RPMI8226 (cell line): ENCODE measurements around the gene AUTS2.
"Not testable (repeated sequence)": the region's sequence is repeated elsewhere in the genome, so short reads cannot be mapped to it uniquely, and the experiment has no call there.

Experiments
- DNase-seq: peaks from one replicate; pipeline ENCODE4 v3.0.0-alpha.2; 2015

Gene AUTS2

DNA sequence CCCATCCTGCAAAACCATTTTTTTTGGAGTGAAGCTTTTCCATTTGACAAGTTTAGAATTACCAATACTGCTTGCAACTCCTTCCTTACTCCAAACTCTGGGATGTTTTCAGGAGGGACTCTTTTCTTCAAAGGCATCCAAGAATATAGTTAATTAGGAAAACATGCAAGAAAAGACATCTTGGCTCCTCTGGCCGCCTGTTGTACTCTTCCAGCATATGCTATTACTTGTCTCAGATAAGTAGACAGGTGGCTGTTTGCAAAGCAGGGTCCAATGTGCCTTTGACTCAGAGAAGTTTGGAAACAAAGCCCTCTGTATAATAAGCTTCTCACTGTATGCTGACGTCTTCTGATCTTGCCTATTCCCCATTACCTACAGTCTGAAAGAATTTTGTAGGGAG is 746.5 kb downstream of the AUTS2 start:
- DNase-seq: no peak

DNA sequence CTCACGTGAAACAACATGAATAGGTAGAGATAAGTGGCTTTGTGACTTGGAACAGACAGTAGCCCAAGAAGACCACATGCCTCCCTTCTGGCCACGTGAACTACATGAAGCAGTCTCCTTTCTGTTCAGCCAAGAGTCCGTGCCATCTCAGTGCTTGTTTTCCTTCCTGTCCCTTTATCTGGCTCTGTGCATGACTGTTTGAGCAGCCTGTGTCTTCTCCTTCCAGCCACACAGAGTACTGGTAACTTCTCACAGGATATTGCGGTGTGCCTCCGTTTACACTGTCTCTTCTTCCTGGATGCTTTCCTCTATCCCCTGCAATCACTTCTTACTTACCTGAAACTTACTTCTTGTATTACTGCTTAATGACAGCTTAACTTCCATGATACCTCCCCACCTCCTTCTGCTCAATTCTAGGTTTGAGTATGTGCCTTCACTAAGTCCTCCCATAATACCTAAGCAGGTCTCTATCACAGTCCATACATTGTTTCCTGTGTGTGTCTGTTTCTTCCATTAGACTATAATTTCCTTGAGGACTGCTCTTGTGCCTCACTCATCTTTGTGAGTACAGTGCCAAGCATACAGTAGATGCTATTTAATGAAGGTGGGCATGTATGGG is 748.7 kb downstream of the AUTS2 start:
- no peak for DNase-seq

DNA sequence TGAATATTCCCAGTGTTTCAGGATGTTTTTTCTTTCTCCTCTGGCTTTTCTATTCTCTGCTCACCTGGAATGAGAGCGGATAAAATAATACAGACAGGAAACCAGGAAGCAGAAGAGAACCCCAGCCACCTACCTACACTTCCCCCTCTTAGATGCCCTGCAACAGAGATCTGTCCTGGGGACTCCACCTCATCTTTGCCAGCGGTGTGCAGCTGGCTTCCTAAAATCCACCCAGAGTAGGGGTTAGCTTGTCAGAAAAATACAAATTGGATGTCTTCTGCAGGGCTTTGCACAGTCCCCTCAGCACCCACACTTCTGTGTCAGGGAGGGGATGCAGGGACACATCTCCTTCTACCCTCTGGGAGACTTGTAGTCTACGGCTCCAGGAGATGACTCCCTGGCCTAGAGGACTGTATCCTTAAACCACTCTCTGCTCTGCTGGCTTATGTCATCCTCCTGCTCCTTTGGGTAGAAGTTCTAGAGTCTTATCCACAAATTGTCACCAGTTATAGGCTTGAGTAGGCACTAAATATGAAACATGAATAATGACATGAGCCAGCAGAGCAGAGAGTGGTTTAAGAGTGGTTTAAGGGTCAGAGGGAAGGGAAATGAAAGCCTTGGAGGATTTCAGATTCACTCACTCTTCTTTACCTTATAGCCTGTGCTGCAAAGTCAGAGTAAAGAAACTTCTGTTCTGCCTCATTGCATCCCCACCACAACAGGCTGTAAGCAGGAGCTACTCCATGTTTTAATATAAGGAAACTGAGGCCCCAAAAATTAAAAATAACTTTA is 749.4 kb downstream of the AUTS2 start:
- no peak for DNase-seq

DNA sequence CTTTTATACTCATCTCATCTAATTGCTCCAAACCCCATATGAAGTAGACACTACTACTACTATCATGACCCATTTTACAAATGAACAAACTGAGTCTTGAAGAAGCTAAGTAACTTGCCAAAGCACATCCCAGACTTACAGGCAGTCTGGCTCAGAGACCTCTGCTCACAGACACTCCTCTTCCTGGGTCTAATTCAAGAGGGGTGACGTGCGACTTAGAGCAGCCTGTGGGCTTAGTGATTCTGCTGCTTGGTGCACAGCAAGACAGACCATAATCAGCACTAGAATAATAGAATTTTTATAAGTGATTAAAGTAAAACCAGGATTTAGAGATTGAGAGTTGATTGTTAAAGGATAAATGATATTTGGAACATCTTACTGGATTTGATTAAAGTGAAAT is 750.8 kb downstream of the AUTS2 start:
- no peak for DNase-seq

DNA sequence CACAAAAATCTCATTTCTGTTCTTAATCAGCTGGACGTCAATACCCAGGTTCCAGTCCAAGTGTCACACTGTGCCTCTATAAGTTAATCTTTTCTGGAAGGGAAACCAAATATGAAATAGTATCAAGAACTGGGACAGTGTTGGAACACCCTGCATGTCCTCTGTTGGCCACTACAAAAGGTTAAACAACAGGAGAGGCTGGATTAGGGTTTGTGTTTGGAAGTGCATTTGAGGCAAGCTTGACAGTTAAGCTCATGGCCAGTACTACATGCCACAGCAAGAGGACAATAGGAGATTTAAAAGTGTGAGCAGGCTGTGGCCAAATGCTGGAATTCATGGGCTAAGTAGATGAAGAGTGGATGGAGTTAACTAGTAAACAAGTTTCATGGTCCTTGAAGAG is 751.5 kb downstream of the AUTS2 start:
- DNase-seq: no peak

DNA sequence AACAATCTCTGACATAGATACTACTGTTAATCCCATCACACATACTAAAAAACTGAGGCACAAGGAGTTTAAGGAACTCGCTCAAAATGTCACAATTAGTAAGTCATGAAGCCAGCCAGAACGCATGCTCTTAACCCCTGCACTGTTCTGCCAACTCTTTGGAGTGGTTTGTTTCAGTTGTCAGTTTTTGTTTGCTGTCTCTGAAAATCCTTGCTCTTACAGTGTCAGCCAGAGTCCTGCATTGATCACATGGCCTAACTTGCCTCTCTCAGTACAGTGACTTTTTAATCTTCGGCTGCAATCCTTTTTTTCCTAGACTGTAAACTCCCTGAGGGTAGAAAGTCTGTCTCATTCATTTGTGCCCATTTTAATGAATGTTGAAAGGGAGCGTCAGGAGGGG is 753.8 kb downstream of the AUTS2 start:
- DNase-seq: no peak

DNA sequence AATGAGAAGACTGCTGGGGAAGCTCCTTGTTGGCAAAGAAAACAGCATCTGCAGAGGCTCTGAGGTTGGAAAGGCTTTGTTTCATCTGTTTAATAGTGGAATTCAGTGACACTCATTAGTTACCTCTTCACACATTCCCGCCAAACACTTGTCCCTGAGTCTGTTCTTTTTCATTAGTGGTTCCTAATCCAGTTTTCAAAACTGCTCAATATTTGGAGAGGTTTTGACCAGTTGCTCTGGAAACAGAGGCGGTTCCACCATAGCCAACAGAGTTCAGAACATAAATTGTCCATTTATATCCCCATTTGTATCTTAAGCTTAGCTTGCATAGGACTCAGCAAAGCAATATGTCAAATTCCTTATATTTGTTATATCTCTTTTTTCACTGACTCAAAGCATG is 754.6 kb downstream of the AUTS2 start:
- no peak for DNase-seq

DNA sequence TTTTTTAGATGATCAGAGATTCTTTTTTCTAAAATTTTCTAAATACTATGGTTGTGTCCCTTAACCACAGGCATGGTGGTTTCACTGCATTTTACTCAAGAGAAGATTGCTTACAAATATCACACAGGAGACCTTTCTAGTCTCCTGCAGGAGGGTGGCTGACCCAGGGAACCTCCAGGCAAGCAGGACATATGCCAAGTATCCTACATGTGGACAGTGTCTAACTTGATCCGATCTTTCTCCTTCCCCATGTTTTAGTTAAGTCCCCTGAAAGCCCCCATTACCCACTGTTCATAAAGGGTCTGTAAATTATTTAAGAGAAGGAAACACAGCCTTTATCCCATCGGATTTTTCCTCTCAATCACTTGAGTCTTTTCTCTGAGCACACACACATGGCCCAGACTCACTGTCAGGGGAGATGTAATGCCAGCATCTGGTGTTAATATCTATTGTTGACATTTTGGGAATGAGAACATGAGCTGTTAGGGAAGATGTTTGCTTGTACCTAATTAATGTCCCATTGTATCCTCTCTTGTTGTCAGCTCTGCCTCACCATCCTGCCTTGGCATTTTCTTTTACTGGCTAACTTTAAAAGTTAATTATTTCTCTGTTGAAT is 755.2 kb downstream of the AUTS2 start:
- no peak for DNase-seq

DNA sequence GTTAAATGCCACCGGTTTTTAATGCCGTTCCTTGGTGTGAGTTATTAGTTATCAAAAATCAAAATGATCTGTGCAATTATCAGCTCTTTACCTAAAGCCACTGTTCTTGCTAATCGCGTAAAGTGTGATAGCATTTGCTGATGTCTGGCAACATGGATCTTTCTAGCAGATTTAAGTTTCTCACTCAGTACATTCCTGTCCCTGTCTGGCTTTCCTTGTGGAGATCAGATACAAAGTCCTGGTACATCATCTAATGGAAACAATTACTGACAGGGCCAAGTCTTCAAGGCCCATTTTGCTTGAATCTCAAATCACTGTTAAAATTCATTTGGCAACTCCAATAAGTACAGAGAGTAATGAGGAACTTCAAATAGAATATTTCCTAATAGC is 755.7 kb downstream of the AUTS2 start:
- DNase-seq: no peak

DNA sequence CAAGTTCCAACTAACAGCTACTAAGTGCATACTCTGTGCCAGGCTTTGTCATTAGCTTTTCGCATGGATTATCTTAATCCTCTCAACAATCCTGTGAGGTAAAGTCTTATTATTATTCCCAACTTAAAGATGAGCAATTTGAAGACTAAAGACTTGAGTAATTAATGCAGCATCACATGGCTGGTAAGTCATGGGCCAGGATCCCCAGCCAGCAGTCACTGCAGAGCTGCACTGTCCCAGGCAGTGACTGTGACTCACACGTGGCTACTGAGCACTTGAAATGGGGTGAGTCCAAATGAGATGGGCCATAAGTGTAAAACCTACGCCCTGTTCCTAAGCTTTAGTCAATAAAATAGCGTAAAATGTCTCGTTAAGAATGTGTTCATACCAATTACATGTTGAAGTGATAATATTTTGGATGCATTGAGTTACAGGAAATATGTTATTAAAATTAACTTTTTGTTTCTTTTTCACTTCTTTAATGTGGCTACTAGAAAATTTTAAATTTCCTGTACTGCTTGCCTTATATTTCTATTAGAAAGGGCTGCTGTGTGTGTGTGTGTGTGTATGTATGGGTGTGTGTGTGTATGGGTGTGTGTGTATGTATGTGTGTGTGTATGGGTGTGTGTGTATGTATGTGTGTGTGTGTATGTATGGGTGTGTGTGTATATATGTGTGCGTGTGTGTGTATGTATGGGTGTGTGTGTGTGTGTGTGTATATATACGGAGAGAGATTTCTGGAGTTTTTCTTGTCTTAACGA is 756.3 kb downstream of the AUTS2 start:
- DNase-seq: no peak

DNA sequence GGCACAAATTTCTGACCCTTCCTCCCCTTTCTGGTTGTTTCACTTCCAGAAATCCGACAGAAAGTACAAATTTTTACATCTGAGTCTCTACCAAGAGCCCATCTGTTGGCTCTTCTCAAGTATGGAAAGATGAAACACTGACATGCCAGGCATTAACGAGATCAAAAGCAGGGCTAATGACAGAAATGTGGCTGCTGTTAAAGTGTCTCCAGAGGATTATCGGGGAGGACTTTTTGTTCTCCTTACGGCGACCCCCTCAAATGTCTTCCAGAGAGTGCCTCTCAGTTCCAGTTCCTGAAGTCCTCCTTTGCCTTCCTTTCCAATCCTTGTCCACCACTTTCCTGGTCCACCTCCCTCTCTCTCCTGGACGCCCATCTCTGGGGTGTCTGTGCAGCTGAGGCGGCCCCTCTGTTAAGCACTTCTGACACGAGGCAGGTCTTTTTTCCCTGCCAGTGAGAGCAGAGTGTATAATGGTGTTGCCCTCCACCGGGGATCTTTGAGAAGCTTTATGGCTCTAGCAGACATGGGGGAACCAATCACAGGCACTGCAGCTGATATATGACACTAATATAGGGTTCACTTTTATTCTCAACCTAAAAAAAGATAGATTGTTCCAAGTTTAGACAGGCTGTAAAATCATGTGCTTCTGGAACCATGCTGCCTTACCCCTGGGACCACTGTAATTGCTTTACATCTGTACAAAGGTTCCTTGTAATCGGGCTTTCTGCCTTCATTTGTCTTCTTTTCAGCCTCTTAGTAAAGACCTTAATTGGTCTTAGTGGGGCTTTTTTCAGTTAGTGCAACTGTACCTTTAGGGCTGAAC is 757.1 kb downstream of the AUTS2 start:
- DNase-seq: no peak

DNA sequence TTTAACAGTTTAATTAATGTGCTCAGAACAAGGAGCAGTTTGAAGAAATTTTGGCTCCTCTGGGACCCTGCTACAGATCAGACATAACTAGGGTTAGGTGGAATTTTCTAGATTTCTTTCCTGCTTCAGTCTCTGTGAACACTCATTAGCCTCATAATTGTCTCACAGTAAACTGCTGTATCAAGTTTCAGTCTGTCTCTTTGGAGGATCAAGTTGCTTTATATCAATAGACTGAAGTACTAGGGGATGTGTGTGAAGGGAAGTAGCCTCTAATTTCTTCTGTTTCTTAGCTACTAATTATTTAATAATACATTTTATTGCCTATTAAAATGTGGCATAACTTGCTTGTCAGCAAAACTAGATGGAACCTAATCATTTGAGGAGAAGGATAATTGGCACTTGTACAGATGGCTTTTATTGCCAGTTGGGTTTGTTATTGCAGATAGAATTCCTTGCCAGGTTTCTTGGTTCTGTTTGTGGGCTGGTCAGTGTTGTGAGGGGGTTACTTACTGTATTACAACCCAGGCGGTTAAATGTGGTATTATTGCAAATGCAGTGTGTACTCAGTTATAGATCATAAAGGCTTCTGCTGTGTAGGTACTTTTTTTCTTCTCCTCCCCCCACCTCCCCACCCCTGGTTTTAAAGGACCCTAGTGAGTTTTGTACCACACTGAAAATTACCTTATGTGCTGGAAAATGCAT is 758.0 kb downstream of the AUTS2 start:
- DNase-seq: no peak

DNA sequence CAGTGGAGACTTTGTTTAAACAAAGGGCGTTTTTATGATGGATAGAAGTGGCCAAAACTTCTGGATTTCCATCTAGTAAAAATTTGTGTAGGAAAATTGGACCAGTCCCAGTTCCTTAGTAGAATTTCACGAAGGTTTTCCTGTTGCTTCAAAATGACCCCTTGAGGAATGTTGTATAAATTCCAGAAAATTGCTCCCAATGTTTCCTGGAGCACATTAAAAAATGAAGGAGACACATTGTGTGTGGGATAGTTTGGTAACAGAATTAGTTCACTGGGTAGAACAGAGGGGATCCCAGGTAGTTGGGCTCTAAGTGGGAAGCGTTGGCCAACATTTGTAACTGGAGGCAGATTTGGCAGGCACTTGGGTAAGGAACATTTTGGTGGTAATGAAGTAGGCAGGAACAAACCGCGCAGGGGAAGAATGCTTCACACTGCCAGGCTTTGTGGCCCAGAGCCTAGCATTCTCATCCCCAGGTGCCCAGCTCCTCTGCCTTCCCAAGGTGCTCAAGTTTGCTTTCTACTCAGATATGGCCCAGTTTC is 758.6 kb downstream of the AUTS2 start:
- DNase-seq: no peak

DNA sequence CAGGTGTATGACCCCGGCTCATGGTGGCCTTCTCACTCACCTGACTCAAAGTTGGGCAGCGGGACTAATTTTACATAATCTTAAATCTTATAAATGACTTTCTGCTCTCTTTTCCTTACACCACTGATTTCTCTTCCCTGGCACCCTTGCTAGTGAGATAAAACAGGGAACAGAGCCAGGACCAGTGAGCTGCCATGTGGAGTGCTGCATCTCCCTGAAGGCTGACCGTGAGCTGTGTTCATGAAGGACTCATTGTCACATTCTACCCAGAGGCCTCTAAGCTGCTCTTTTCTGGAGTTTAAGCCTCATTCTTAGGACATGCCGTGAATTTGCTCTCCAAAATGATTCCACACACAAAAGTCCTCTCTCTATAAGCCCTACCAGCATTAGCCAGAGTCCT is 762.3 kb downstream of the AUTS2 start:
- no peak for DNase-seq

DNA sequence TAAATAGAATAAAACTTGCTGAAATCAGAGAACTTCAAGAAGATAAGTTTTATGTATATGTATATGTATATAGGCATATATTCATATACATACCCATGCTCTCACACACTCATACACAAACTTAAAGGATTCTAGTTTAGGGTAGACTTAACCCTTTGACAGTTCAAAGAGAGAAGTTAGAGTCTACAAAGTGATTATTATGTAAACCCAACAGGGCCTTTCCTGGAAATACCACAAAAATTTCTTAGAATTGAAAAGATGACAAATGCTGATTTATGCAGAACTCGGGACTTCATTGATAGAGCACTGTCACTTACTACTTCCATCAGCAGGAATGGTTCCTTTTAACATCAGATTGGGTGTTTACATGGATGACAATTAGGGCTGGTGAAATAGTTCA is 763.5 kb downstream of the AUTS2 start:
- DNase-seq: no peak

DNA sequence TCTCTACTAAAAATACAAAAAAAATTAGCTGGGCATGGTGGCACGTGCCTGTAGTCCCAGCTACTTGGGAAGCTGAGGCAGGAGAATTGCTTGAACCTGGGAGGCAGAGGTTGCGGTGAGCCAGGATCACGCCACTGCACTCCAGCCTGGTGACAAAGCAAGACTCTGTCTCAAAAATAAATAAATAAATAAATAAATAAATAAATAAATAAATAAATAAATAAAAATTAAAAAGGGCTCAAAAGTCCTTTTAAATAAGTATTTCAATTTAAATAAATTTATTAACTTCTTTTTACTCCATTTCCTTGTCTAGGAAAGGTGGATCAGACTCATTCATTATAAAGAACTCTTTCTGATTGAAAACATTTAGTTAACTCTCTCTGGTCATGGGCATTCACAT is 766.1 kb downstream of the AUTS2 start:
- not testable (repeated sequence) for DNase-seq

DNA sequence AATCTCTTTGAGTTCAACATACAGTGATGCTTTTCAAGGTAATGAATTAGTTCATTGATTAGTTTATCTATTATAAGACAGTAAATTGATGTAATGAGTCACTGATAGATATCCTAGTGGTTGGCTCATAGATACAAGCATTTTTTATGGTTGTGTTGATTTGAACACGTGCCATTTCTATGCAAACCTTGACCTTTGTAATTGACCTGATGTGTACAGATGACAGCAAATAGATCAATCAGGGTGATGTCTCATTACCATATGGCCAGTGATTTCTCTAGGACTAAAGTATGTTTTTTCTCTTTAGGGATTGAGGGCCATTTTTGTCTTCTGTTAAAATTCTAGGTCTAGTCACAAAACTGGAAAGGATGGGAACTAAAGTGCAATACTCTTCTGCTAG is 773.4 kb downstream of the AUTS2 start:
- DNase-seq: no peak

DNA sequence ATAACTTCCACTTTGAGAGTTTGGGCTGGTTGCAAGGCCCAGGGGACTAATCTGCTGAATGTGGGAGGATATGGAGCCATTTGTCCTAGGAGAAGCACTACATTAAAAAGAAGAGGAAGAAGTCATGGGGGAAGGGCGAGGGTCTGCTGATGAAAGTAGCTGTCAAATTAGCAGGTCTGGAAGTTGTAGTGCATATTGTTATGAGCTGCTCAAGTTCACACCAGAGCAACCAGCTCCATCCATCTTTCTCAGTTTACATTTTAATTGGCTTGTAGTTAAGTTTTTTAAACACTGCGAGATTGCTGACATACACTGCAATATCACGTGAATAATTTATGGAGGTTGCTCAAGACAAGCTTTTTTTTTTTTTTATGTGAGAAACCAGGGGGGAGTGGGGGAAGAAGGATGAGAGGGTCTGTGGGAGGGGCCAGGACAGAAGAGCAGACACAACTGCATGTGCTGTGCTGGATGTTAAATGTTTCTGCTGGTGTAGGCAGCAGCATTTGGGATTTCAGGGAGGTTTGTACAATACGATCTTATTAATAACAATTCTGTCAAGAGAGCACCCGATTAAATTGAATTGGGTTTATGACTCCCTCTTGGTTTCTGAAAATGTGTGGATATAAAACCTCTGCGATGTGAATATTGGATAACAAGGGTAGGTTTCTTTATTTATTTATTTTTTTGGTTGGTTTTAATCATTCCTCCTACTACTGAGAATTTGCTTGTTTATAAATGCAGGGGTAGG is 774.7 kb downstream of the AUTS2 start:
- no peak for DNase-seq

DNA sequence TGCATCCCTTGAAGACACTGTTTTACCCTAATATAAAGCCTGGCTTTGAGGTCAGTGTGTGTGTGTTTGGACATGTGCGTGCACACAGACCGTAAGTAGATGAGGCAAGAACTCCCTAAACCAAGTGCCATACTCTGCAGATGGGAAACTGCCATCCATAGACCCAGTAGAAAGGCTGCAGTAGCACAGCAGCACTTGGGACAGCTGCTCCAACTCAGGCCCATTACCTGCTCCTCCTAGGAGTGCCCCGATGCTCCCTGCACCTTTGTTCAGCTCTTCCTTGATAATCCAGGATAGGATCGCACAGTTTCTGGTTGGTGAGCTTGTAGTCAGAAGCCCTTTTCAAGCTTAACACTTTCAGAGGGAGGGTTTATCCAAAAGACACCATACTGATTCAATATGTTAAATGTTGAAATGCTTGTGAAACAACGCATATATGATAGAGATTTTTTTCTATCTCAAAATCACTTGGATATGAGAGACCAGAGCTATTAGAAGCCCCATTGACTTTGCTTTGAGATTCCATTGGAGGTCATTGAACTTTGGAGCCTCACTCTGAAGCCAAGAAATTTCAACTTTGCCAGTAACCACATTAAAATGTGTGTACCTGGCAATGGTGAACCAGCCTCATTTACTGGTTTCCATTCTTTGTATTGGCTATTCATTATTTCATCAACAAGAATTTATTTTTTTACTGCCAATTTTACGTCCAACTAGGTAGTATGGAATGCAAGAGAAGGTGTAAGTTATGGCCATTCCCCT is 776.7 kb downstream of the AUTS2 start:
- DNase-seq: no peak

DNA sequence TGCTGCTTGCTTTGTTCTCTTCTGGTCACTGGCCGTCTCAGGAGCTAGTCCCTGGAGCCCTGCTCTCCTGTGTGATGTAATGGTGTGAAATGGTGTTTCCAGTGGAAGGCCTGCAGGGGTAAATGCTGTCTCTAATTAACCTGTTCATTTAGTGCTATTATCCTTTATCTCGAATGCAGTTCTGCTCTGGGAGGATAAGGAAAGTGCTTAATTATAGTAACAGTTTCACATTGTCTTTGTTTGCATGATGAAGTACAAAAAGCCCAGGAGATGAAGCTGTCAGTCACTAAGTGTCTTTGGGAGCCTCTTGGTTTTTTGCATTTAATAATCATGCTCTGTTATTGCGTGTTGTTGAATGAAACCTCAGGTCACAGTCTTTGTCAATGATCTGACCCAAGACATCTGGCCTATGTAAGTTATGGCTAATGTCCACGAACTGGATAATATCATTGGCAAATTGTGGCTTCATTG is 778.3 kb downstream of the AUTS2 start:
- DNase-seq: no peak
